Testis (tissue), 2 donors: ENCODE data around the gene VRK2.

Source experiments
- POLR2A ChIP-seq: fragments of 450-650 bp; IDR thresholded peaks from one replicate; pipeline ENCODE4 v1.6.1; 2017; ENCODE audit warnings: antibody characterized with exemption, mild to moderate bottlenecking, moderate library complexity
- TF ChIP-seq, protein P1 (sequence below), 3 experiments: fragments of 450-650 bp in 2 of 3; fragments of 200-600 bp in 1 of 3; sonication (generic) in 1 of 3; IDR thresholded peaks; one replicate each; pipeline ENCODE4 v1.5.1; 2016 to 2019; ENCODE audit warnings: antibody characterized with exemption in 3 of 3, mild to moderate bottlenecking in 2 of 3, moderate library complexity in 1 of 3

- TF ChIP-seq, protein P1, sequence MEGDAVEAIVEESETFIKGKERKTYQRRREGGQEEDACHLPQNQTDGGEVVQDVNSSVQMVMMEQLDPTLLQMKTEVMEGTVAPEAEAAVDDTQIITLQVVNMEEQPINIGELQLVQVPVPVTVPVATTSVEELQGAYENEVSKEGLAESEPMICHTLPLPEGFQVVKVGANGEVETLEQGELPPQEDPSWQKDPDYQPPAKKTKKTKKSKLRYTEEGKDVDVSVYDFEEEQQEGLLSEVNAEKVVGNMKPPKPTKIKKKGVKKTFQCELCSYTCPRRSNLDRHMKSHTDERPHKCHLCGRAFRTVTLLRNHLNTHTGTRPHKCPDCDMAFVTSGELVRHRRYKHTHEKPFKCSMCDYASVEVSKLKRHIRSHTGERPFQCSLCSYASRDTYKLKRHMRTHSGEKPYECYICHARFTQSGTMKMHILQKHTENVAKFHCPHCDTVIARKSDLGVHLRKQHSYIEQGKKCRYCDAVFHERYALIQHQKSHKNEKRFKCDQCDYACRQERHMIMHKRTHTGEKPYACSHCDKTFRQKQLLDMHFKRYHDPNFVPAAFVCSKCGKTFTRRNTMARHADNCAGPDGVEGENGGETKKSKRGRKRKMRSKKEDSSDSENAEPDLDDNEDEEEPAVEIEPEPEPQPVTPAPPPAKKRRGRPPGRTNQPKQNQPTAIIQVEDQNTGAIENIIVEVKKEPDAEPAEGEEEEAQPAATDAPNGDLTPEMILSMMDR (IDR thresholded peaks at IDR 0.05), result no peak
- TF ChIP-seq POLR2A, result no peak
These were observed 26.4 kb downstream of the VRK2 start for GRCh38 chr2:58073008-58073407.
